Tibial artery (tissue), 4 donors: ENCODE results near the gene GAL.

Experiments used
- DNase-seq, 2 donors: peaks; one replicate each; pipeline ENCODE4 v3.0.0-alpha.2; 2019
- H3K27ac ChIP-seq, 2 donors: fragments of 200-600 bp; sonication (generic) in 1 of 2; 1 replicate in 1 of 2; 2 replicates in 1 of 2; pipeline ENCODE4 v1.5.1; 2018 to 2019; ENCODE audit warnings: mild to moderate bottlenecking in 1 of 2
- H3K27me3 ChIP-seq, 2 donors: fragments of 200-600 bp; sonication (generic) in 1 of 2; one replicate each; pipeline versions ENCODE4 v1.5.1 to v1.6.0; 2016 to 2019
- H3K36me3 ChIP-seq, 3 donors: fragments of 200-600 bp; sonication (generic) in 2 of 3; one replicate each; pipeline ENCODE4 v1.5.1; 2016 to 2019; ENCODE audit warnings: mild to moderate bottlenecking in 2 of 3
- H3K4me1 ChIP-seq, 4 donors: fragments of 200-600 bp; sonication (generic) in 2 of 4; 1 replicate in 3 of 4; 2 replicates in 1 of 4; pipeline ENCODE4 v1.5.1; 2016 to 2019
- H3K4me3 ChIP-seq, 2 donors: fragments of 200-600 bp; sonication (generic) in 1 of 2; 1 replicate in 1 of 2; 2 replicates in 1 of 2; pipeline ENCODE4 v1.5.1; 2018 to 2019; ENCODE audit warnings: mild to moderate bottlenecking in 2 of 2
- H3K9me3 ChIP-seq, 3 donors: fragments of 200-600 bp; sonication (generic) in 1 of 3; one replicate each; pipeline ENCODE4 v1.5.1; 2016 to 2019
- intact Hi-C: fragments of 100-400 bp; cut with DNase I; formaldehyde crosslinking; loops from one replicate; pipeline ENCODE4 v1.15.0; 2023; ENCODE audit warnings: low total_unique reads
- TF ChIP-seq, protein P1 (sequence below), 2 experiments: fragments of 200-600 bp in 1 of 2; fragments of 450-650 bp in 1 of 2; IDR thresholded peaks; one replicate each; pipeline ENCODE4 v1.5.1; 2017 to 2019; ENCODE audit warnings: antibody characterized with exemption in 2 of 2, mild to moderate bottlenecking in 1 of 2, moderate library complexity in 1 of 2

GAL gene

DNA sequence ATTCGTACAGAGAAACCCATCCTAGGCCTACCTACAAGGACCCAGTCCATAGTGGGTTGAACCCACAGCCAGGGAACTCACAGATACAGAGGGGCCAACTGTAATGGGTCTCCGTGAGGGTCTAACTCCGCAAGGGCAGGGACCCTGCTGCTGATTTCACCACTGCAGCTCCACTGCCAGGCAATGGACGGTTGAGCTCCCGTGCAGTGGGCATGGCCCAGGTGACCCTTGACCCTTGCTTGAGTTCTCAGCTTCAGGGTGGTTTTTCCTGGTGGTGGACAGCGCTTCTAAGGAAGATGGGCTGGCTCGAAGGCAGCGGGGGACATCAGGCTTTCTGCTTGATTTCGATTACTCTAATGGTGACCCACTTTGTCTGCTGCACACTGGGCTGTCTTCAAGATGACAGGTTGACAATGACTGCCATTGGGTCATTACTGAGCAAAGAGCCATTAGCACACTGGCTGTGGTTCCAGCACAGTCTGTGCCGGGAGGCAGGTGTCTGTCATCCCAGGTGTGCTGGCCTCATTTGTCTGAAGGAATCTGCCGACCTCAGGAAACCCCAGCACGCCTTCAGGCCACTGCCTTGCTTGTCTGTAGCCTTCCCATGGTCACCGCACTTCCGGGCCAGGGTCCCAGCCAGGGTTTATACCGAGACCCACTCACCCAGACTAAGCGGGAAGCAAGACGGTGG lies 3.7 kb upstream of the GAL start:
- DNase-seq: no peak
- intact Hi-C loops: no loop called here
- no peak overlapping the region for H3K4me3 ChIP-seq
- no peaks in the 10 kb centered on the region for H3K9me3 ChIP-seq
- no peaks in the 10 kb centered on the region for H3K36me3 ChIP-seq
- TF ChIP-seq, protein P1, sequence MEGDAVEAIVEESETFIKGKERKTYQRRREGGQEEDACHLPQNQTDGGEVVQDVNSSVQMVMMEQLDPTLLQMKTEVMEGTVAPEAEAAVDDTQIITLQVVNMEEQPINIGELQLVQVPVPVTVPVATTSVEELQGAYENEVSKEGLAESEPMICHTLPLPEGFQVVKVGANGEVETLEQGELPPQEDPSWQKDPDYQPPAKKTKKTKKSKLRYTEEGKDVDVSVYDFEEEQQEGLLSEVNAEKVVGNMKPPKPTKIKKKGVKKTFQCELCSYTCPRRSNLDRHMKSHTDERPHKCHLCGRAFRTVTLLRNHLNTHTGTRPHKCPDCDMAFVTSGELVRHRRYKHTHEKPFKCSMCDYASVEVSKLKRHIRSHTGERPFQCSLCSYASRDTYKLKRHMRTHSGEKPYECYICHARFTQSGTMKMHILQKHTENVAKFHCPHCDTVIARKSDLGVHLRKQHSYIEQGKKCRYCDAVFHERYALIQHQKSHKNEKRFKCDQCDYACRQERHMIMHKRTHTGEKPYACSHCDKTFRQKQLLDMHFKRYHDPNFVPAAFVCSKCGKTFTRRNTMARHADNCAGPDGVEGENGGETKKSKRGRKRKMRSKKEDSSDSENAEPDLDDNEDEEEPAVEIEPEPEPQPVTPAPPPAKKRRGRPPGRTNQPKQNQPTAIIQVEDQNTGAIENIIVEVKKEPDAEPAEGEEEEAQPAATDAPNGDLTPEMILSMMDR (IDR thresholded peaks at IDR 0.05): no peak
- no peak overlapping the region for H3K27ac ChIP-seq
- peaks cover 0 to 27% of the 10 kb centered on the region in 2 donors for H3K27me3 ChIP-seq
- peaks cover 0 to 22% (median 18%) of the 10 kb centered on the region in 4 donors for H3K4me1 ChIP-seq

DNA sequence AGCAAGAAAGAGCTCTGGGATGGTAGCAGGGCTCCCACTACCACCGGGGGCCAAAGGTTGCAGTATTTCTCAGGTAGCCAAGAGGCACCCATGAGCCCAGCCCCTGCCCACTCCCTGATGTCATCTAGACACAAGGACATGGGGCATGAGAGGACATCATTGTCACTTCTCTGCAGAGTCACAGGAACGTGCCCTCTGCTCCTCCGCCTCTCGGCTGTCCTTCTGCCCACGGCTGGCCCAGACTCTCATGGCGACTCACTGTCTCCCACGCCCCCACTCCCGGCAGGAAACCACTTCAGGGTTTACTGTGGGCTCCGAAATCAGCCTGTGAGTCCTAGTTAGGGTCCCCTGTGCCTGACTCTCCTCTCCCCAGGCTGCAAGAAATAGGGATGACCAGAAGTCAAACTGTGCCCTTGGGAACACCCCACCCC lies 1.8 kb upstream of the GAL start:
- H3K27me3 ChIP-seq: peaks cover 0 to 44% of the 10 kb centered on the region in 2 donors
- H3K36me3 ChIP-seq: no peaks in the 10 kb centered on the region
- no peak overlapping the region for H3K27ac ChIP-seq
- H3K9me3 ChIP-seq: no peaks in the 10 kb centered on the region
- no peak for DNase-seq
- no peak overlapping the region for H3K4me3 ChIP-seq
- peaks cover 0 to 16% (median 14%) of the 10 kb centered on the region in 4 donors for H3K4me1 ChIP-seq
- intact Hi-C loops: no loop called here
- TF ChIP-seq, protein P1 (IDR thresholded peaks at IDR 0.05): no peak

DNA sequence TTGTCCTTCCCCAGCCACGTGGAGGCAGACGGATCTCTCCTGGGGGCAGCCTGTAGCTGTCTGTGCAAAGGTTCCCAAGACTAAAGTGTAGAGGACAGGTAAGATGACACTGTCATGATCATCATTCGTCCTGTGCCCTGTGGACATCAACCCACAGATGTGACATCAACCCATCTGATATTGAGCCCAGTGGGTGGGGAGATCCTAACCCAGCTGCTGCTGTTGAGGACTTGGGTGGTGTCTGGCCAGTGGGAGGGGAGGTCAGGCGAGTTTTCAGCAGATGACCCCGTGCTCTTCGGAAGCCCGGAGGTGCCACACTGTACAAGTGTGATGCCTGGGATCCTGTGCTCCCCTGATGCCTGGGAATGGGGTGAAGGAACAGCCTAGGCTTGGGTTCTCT lies 1.2 kb upstream of the GAL start:
- intact Hi-C loops: no loop called here
- Histone ChIP-seq H3K9me3 (no peaks in the 10 kb centered on the region), H3K36me3 (no peaks in the 10 kb centered on the region), H3K4me3 (no peak overlapping the region), H3K27ac (no peak overlapping the region), H3K27me3 (peaks cover 0 to 50% of the 10 kb centered on the region in 2 donors), H3K4me1 (peaks cover 0 to 15% (median 12%) of the 10 kb centered on the region in 4 donors)
- TF ChIP-seq, protein P1 (IDR thresholded peaks at IDR 0.05): no peak
- DNase-seq: no peak

DNA sequence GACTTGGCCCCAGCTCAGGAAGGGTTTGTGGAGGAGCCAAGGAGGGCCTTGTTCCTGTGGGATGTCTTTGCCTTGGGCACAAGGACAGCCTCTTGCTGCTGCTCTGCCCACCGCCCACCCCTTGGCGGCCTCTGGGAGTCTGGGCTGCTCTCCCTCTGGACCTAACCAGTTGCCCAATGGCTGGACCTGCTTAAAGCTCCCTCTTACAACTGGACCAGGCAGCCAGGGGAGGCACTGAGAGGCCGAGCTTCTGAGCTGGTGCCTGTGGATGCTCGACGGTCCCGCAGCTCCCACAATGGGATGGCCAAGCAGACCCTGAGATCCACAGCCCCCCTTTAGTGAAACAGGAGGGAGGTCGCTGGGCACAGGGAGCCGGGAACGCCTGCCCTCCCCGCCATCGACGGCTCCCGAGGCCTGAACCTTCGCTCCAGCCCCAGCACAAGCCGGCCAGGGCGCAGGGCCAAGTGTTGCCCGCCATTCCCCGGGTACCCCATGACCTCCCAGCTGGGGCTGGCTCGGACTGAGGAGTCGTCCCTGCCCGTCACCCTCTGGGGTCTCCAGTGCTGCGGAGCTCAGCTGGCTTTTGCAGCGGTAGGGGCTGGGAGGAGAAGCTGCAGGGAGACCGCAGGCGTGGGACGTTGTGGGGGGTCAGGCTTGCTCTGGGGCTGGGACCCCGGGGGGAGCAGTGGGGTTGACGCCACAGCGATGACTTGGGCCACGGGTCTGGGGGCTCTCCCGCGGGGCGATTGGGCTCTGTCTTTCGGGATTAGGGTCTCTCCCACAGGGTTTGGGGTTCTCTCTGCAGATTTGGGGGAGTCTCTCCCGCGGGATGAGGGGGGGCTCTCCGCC lies 584 bp upstream of the GAL start:
- H3K9me3 ChIP-seq: no peaks in the 10 kb centered on the region
- no peaks in the 10 kb centered on the region for H3K36me3 ChIP-seq
- TF ChIP-seq, protein P1 (IDR thresholded peaks at IDR 0.05): no peak
- H3K4me1 ChIP-seq: peaks cover 0 to 15% (median 12%) of the 10 kb centered on the region in 4 donors
- no peak overlapping the region for H3K27ac ChIP-seq
- peak overlapping the region in 1 of 2 donors; percentile 40 for H3K4me3 ChIP-seq
- peaks cover 0 to 52% of the 10 kb centered on the region in 2 donors for H3K27me3 ChIP-seq
- DNase-seq: no peak
- intact Hi-C loops: no loop called here

DNA sequence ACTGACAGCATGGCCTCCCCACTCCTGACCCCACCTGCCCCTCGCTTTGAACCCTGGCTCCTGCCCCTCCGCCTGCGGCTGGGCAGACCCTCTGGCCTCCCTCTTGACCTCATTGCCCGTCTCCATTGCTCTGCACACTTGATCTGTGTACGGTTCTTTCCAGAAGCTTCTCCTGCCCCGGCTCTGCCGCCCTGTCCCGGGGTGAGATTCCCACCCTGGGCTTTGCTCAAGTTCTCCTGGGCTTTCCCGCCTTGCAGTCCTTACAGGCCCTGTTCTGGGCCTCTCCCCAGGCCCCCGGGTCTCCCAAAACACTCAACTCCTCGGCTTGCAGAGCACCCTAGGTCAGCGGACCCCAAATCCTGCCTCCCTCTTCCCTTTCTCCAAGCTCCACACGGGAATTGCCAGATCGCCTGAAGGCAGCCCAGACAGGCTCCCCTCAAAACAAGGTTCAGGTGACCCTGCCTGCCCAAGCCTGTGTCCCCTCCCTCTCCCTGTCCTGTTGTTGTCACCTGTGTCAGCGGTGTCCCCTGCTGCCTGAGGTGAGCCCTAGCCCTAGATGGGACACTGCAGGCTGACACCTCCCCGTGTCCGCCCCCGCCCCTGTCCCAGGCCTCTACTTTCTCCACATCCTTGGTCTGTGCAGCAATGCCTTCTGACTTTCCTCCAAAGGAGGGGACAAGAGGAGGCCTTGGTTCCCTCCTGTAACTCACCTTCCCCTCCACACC lies 1.5 kb downstream of the GAL start:
- H3K4me3 ChIP-seq: no peak overlapping the region
- TF ChIP-seq, protein P1 (IDR thresholded peaks at IDR 0.05): no peak
- H3K9me3 ChIP-seq: no peaks in the 10 kb centered on the region
- peaks cover 0 to 15% (median 12%) of the 10 kb centered on the region in 4 donors for H3K4me1 ChIP-seq
- H3K27ac ChIP-seq: no peak overlapping the region
- DNase-seq: no peak
- H3K36me3 ChIP-seq: no peaks in the 10 kb centered on the region
- peaks cover 0 to 70% of the 10 kb centered on the region in 2 donors for H3K27me3 ChIP-seq
- intact Hi-C loops: no loop called here
